HFFc6 (cell line): ENCODE results near the gene MYH11. TPM values are rescaled to one million over a fixed set of nuclear protein-coding genes. Genes with fewer than 3 reads are reported as not detected.

ENCODE experiments used
- DNase-seq: peaks from one replicate; pipeline ENCODE4 v3.0.0-alpha.2; 2018
- H3K27ac Mint-ChIP-seq: 2 replicates; pipeline ENCODE4 v1.8.0; 2020; ENCODE audit warnings: mild to moderate bottlenecking, mixed read lengths
- H3K27me3 Mint-ChIP-seq: 2 replicates; pipeline ENCODE4 v1.8.0; 2021; ENCODE audit warnings: mild to moderate bottlenecking, moderate library complexity, mixed read lengths; ENCODE audit not compliant: insufficient read depth
- H3K36me3 Mint-ChIP-seq: 2 replicates; pipeline ENCODE4 v1.8.0; 2021; ENCODE audit warnings: low read depth, mixed read lengths
- H3K4me1 Mint-ChIP-seq: 2 replicates; pipeline ENCODE4 v1.8.0; 2020; ENCODE audit warnings: low read depth, mixed read lengths
- H3K4me3 Mint-ChIP-seq: 2 replicates; pipeline ENCODE4 v1.8.0; 2020; ENCODE audit warnings: mild to moderate bottlenecking, moderate library complexity, mixed read lengths
- H3K9me3 Mint-ChIP-seq: 2 replicates; pipeline ENCODE4 v1.8.0; 2020; ENCODE audit warnings: mild to moderate bottlenecking, mixed read lengths
- CTCF ChIP-seq: fragments of 200-600 bp; sonication (generic); IDR thresholded peaks from 2 replicates; pipeline ENCODE4 v1.5.0; 2021; ENCODE audit warnings: antibody characterized with exemption, mild to moderate bottlenecking
- total RNA-seq, 6 experiments: library from RNA; stranded (reverse); fragmentation: NEBNext Ultra II Directional; extraction: Animal tissue kit (Norgen Biotek cat#: 25700); gene quantifications; 2 replicates in 1 of 6; 3 replicates in 5 of 6; pipeline ENCODE4 v1.2.3, GENCODE V29; 2021

MYH11 gene
- total RNA-seq, 6 experiments from 2014 or later: 0.02 to 0.23 (median 0.21) TPM; not detected in 2

DNA sequence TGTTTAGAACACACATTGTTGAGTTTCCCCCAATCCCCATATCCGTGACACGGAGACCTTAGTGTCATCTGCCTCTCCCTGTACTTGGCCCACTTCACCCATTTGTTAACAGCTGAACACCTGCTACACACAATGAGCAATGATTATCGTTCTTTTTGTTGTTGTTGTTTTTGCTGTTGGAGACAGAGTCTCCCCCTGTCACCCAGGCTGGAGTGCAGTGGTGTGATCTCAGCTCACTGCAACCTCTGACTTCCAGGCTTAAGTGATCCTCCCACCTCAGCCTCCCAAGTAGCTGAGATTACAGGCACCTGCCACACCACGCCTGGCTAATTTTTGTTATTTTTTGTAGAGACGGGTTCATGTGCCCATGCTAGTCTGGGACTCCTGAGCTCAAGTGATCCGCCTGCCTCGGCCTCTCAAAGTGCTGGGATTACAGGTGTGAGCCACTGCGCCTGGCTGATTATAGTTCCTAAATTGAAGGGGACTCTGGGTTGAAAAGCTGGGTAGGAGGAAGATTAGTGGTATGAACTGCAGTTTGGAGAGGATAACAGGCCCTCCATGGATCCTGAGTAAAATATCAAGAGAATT lies 185.2 kb downstream of the MYH11 start:
- TF ChIP-seq CTCF: no peak
- Mint-ChIP-seq H3K36me3 (peaks cover 25% of the 10 kb centered on the region), H3K4me1 (peaks cover 34% of the 10 kb centered on the region), H3K27me3 (peaks cover 2% of the 10 kb centered on the region; the same call in 1 of the 2 replicates), H3K9me3 (no peaks in the 10 kb centered on the region), H3K27ac (peak overlapping the region; percentile 96), H3K4me3 (no peak overlapping the region)
- DNase-seq: no peak

- Mint-ChIP-seq H3K27me3 (peaks cover 2% of the 10 kb centered on the region; the same call in 1 of the 2 replicates), H3K27ac (no peak overlapping the region), H3K4me3 (no peak overlapping the region), H3K36me3 (peaks cover 30% of the 10 kb centered on the region), H3K4me1 (peaks cover 15% of the 10 kb centered on the region), H3K9me3 (no peaks in the 10 kb centered on the region)
- DNase-seq: no peak
- TF ChIP-seq CTCF: no peak
Observed at GRCh38 chr16:15667091-15667742, 189.6 kb downstream of the MYH11 start.

GRCh38 chr16:15665107-15665506 lies 191.7 kb downstream of the MYH11 start:
- H3K36me3 Mint-ChIP-seq: peaks cover 27% of the 10 kb centered on the region
- peaks cover 12% of the 10 kb centered on the region for H3K4me1 Mint-ChIP-seq
- H3K27ac Mint-ChIP-seq: no peak overlapping the region
- no peaks in the 10 kb centered on the region for H3K9me3 Mint-ChIP-seq
- no peak for DNase-seq
- TF ChIP-seq CTCF: no peak
- H3K4me3 Mint-ChIP-seq: no peak overlapping the region
- H3K27me3 Mint-ChIP-seq: peaks cover 2% of the 10 kb centered on the region; the same call in 1 of the 2 replicates

GRCh38 chr16:15660203-15660601 lies 196.6 kb downstream of the MYH11 start:
- Mint-ChIP-seq H3K27me3 (no peaks in the 10 kb centered on the region; the same call in 1 of the 2 replicates), H3K4me3 (no peak overlapping the region), H3K9me3 (no peaks in the 10 kb centered on the region), H3K27ac (no peak overlapping the region), H3K36me3 (peaks cover 10% of the 10 kb centered on the region; the same call in 1 of the 2 replicates), H3K4me1 (peaks cover 7% of the 10 kb centered on the region)
- no peak for DNase-seq
- TF ChIP-seq CTCF: no peak

GRCh38 chr16:15658556-15658955 lies 198.3 kb downstream of the MYH11 start:
- Mint-ChIP-seq H3K9me3 (no peaks in the 10 kb centered on the region), H3K36me3 (peaks cover 10% of the 10 kb centered on the region; the same call in 1 of the 2 replicates), H3K27ac (0 out of 2 replicates have a peak overlapping the region, but pooled peaks have one; percentile 9), H3K4me3 (no peak overlapping the region), H3K4me1 (peaks cover 12% of the 10 kb centered on the region), H3K27me3 (no peaks in the 10 kb centered on the region; the same call in 1 of the 2 replicates)
- no peak for DNase-seq
- no peak for TF ChIP-seq CTCF
